NCI-H446 treated with DMSO at 0.1 percent for 48 hours (cell line): ENCODE results near the gene UCP3.
"Not testable (repeated sequence)": the region's sequence is repeated elsewhere in the genome, so short reads cannot be mapped to it uniquely, and the experiment has no call there.

ENCODE experiments used
- DNase-seq: peaks from one replicate; lab custom pipeline; 2025; lab: John Stamatoyannopoulos, UW

Gene UCP3

GRCh38 chr11:74000307-74001133 is 8.4 kb downstream of the UCP3 start:
- DNase-seq = no peak

GRCh38 chr11:73999581-74000306 is 9.1 kb downstream of the UCP3 start:
- no peak for DNase-seq

GRCh38 chr11:73998846-73999575 is 9.9 kb downstream of the UCP3 start:
- no peak for DNase-seq

- no peak for DNase-seq
Measured at GRCh38 chr11:73997120-73997770, 11.6 kb downstream of the UCP3 start.

- DNase-seq = no peak
Measured at GRCh38 chr11:73996161-73996747, 12.6 kb downstream of the UCP3 start.

GRCh38 chr11:73995731-73996130 is 13.2 kb downstream of the UCP3 start:
- no peak for DNase-seq

- DNase-seq = no peak
Measured at GRCh38 chr11:73995247-73995646, 13.6 kb downstream of the UCP3 start.

GRCh38 chr11:73991471-73992006 is 17.3 kb downstream of the UCP3 start:
- no peak for DNase-seq

- DNase-seq = no peak
Measured at GRCh38 chr11:73990730-73991129, 18.2 kb downstream of the UCP3 start.

GRCh38 chr11:73989156-73989555 is 19.7 kb downstream of the UCP3 start:
- no peak for DNase-seq

- no peak for DNase-seq
Measured at GRCh38 chr11:73988227-73988626, 20.7 kb downstream of the UCP3 start.

- not testable (repeated sequence) for DNase-seq
Measured at GRCh38 chr11:73985661-73986060, 23.2 kb downstream of the UCP3 start.

- DNase-seq = peak; percentile 74
Measured at GRCh38 chr11:73983741-73984538, 24.9 kb downstream of the UCP3 start.

- DNase-seq = peak; percentile 96
Measured at GRCh38 chr11:73982990-73983740, 25.7 kb downstream of the UCP3 start.

GRCh38 chr11:73982595-73982989 is 26.3 kb downstream of the UCP3 start, which contains the start of gene UCP2:
Gene UCP2 (minus strand): TSS chr11:73982843. CDS start chr11:73978378, 4,465 bp downstream.
- DNase-seq = peak; percentile 85

- no peak for DNase-seq
Measured at GRCh38 chr11:73981051-73981805, 27.7 kb downstream of the UCP3 start.

GRCh38 chr11:73980001-73980961 is 28.6 kb downstream of the UCP3 start:
- no peak for DNase-seq

GRCh38 chr11:73978576-73979086 is 30.3 kb downstream of the UCP3 start:
- DNase-seq = no peak
